Vagina (tissue), 2 donors: ENCODE results near the gene LCE2D. TPM values are rescaled to one million over a fixed set of nuclear protein-coding genes. Genes with fewer than 3 reads are reported as not detected.

Source experiments
- DNase-seq, 2 donors: peaks; one replicate each; pipeline ENCODE4 v3.0.0-alpha.2; 2017; ENCODE audit errors: extremely low spot score in 2 of 2
- H3K27ac ChIP-seq: fragments of 200-600 bp; sonication (generic); one replicate; pipeline ENCODE4 v1.5.1; 2019
- H3K27me3 ChIP-seq: fragments of 200-600 bp; sonication (generic); one replicate; pipeline ENCODE4 v1.5.1; 2019
- H3K36me3 ChIP-seq, 2 donors: fragments of 200-600 bp; sonication (generic); one replicate each; pipeline ENCODE4 v1.5.1; 2017 to 2019
- H3K4me1 ChIP-seq: fragments of 200-600 bp; sonication (generic); one replicate; pipeline ENCODE4 v1.5.1; 2019
- H3K4me3 ChIP-seq, 2 donors: fragments of 200-600 bp; sonication (generic); 1 replicate in 1 of 2; 2 replicates in 1 of 2; pipeline ENCODE4 v1.5.1; 2016 to 2019
- H3K9me3 ChIP-seq: fragments of 200-600 bp; sonication (generic); one replicate; pipeline ENCODE4 v1.5.1; 2019
- POLR2A ChIP-seq, 2 donors: fragments of 450-650 bp; IDR thresholded peaks; one replicate each; pipeline ENCODE4 v1.6.1; 2017; ENCODE audit warnings: antibody characterized with exemption in 2 of 2, mild to moderate bottlenecking in 2 of 2, moderate library complexity in 2 of 2
- POLR2AphosphoS5 ChIP-seq, 2 donors: sonication (generic); formaldehyde crosslinking; IDR thresholded peaks; one replicate each; pipeline ENCODE4 v1.9.0; 2017; ENCODE audit warnings: antibody characterized with exemption in 2 of 2, mild to moderate bottlenecking in 2 of 2, low read depth in 1 of 2; ENCODE audit not compliant: insufficient read depth in 1 of 2
- intact Hi-C: fragments of 100-400 bp; cut with DNase I; formaldehyde crosslinking; loops from one replicate; pipeline ENCODE4 v1.15.1; 2023
- total RNA-seq: library from RNA; depleted of rRNA; stranded (reverse); fragments of >200 nt; gene quantifications from one replicate; pipeline ENCODE4 v1.2.3, GENCODE V29; 2016
- TF ChIP-seq, protein P1 (sequence below), 3 experiments: fragments of 450-650 bp in 2 of 3; fragments of 200-600 bp in 1 of 3; sonication (generic) in 1 of 3; IDR thresholded peaks; one replicate each; pipeline ENCODE4 v1.5.1; 2017 to 2019; ENCODE audit warnings: antibody characterized with exemption in 3 of 3, mild to moderate bottlenecking in 2 of 3, moderate library complexity in 2 of 3

The LCE2D gene
- total RNA-seq, 1 donor from 2014 or later: not detected

DNA sequence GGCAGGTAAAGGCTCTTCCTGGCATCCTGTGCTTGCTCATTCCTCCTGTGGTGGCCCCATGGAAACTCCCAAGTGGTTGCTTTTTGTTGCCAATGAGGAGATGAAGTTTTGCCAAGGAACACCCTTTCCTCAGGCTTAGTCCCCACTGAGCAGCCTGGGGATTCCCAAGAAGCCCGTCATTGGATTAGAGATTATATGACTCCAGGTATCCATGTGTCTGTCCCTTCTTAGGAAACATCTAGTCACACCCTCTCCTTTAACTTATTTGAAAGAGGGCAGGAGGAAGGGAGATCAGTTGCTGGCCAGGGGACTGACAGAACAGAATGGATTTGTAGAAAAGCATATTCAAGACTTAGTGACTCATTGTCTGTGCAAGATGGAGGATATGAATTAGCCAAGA is 36.4 kb upstream of the LCE2D start:
- TF ChIP-seq, protein P1, sequence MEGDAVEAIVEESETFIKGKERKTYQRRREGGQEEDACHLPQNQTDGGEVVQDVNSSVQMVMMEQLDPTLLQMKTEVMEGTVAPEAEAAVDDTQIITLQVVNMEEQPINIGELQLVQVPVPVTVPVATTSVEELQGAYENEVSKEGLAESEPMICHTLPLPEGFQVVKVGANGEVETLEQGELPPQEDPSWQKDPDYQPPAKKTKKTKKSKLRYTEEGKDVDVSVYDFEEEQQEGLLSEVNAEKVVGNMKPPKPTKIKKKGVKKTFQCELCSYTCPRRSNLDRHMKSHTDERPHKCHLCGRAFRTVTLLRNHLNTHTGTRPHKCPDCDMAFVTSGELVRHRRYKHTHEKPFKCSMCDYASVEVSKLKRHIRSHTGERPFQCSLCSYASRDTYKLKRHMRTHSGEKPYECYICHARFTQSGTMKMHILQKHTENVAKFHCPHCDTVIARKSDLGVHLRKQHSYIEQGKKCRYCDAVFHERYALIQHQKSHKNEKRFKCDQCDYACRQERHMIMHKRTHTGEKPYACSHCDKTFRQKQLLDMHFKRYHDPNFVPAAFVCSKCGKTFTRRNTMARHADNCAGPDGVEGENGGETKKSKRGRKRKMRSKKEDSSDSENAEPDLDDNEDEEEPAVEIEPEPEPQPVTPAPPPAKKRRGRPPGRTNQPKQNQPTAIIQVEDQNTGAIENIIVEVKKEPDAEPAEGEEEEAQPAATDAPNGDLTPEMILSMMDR (IDR thresholded peaks at IDR 0.05): no peak
- TF ChIP-seq POLR2AphosphoS5 (IDR thresholded peaks at IDR 0.05; ENCODE audit: insufficient read depth in 1 of 2, low read depth in 1 of 2) (no peak), POLR2A (IDR thresholded peaks at IDR 0.05) (no peak)
- Histone ChIP-seq H3K9me3 (no peaks in the 10 kb centered on the region), H3K27ac (no peak overlapping the region), H3K4me3 (no peak overlapping the region), H3K36me3 (no peaks in the 10 kb centered on the region), H3K27me3 (no peaks in the 10 kb centered on the region), H3K4me1 (no peaks in the 10 kb centered on the region)
- intact Hi-C loops: no loop called here
- no peak for DNase-seq

DNA sequence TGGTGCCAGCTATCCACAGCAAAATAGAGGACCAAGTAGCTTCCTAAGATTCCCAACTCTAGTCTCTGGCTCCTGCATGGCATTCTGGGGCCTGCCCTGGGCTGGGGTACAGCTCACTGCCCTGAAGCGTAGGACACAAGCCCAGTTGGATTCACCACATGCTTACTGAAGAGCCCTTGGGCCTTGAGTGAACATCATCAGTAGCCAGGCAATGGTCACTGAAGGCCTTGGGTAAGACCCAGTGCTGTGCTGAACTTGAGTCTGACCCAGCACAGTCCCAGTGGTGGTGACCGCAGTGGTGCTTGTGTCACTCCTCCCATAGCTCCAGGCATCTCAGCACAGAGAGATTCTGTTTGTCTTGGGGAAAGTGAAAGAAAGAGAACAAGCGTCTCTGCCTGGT is 32.6 kb upstream of the LCE2D start:
- intact Hi-C loops: no loop called here
- H3K36me3 ChIP-seq: no peaks in the 10 kb centered on the region
- H3K9me3 ChIP-seq: no peaks in the 10 kb centered on the region
- H3K4me3 ChIP-seq: no peak overlapping the region
- TF ChIP-seq POLR2A (IDR thresholded peaks at IDR 0.05) (no peak), POLR2AphosphoS5 (IDR thresholded peaks at IDR 0.05; ENCODE audit: insufficient read depth in 1 of 2, low read depth in 1 of 2) (no peak)
- TF ChIP-seq, protein P1 (IDR thresholded peaks at IDR 0.05): no peak
- H3K27ac ChIP-seq: no peak overlapping the region
- DNase-seq: no peak
- no peaks in the 10 kb centered on the region for H3K27me3 ChIP-seq
- H3K4me1 ChIP-seq: no peaks in the 10 kb centered on the region

DNA sequence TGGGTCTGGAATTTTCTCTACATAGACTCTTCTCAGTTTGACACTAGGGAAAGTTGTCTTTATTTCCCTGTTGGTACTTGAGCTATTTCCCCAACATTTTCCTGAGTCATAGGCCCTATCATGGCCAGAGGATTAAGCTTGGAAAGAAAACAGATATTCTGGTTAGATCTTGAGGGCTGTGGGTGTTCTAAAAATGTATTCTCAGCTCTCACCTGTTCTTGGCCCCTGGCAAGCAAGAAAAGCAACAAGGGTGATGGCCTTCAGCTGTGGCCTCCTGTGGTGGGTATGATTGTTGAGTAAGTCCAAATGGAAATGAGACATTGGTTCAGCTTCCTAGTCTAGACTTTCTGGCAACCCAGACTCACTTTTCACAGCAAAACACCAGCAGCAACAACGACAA is 22.8 kb upstream of the LCE2D start:
- Histone ChIP-seq H3K27me3 (no peaks in the 10 kb centered on the region), H3K4me3 (no peak overlapping the region), H3K9me3 (no peaks in the 10 kb centered on the region), H3K27ac (no peak overlapping the region), H3K36me3 (no peaks in the 10 kb centered on the region), H3K4me1 (no peaks in the 10 kb centered on the region)
- intact Hi-C loops: no loop called here
- no peak for TF ChIP-seq POLR2A (IDR thresholded peaks at IDR 0.05)
- TF ChIP-seq POLR2AphosphoS5 (IDR thresholded peaks at IDR 0.05; ENCODE audit: insufficient read depth in 1 of 2, low read depth in 1 of 2): no peak
- TF ChIP-seq, protein P1 (IDR thresholded peaks at IDR 0.05): no peak
- no peak for DNase-seq

DNA sequence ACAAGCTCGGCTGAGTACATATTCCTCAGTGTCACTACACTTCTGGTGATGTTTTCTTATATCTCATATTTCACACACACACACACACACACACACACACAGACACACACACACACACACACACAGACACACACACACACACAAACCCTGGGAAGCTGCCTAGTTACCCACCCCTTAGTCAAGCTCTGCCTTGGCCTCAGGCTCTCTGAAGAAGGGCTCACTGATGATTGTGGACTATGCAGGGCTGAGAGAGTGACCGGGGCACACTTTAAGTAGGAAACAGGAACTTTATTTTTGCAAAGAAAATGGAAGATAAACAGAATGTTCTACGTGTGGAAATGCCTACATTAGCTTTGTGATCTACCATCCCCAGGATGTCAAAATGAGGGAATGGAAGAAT is 19.2 kb upstream of the LCE2D start:
- TF ChIP-seq POLR2A (IDR thresholded peaks at IDR 0.05) (no peak), POLR2AphosphoS5 (IDR thresholded peaks at IDR 0.05; ENCODE audit: insufficient read depth in 1 of 2, low read depth in 1 of 2) (no peak)
- TF ChIP-seq, protein P1 (IDR thresholded peaks at IDR 0.05): no peak
- Histone ChIP-seq H3K9me3 (no peaks in the 10 kb centered on the region), H3K4me1 (no peaks in the 10 kb centered on the region), H3K36me3 (no peaks in the 10 kb centered on the region), H3K27ac (no peak overlapping the region), H3K27me3 (no peaks in the 10 kb centered on the region), H3K4me3 (no peak overlapping the region)
- intact Hi-C loops: no loop called here
- DNase-seq: no peak

DNA sequence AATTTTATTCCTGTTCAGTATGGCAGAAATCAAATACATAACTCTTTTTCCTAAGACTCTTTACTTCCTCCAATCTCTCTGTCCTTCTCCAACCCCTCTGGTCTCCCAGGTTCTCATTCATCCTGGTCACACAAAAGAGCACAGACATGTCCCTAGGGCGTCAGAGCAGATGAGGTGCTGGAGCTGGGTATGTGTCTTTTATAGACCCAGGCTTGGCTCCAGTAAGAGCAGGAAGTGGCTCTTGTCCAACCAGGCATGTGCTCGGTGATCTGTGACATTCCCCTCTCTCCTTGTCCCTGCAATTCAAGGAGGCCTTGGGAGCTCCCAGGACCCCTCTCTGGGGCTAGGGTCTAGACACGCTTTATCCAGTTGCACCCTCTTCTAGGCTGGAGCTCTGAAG is 18.0 kb upstream of the LCE2D start:
- intact Hi-C loops: no loop called here
- no peak overlapping the region for H3K27ac ChIP-seq
- DNase-seq: no peak
- no peaks in the 10 kb centered on the region for H3K27me3 ChIP-seq
- TF ChIP-seq, protein P1 (IDR thresholded peaks at IDR 0.05): no peak
- no peak for TF ChIP-seq POLR2A (IDR thresholded peaks at IDR 0.05)
- no peak for TF ChIP-seq POLR2AphosphoS5 (IDR thresholded peaks at IDR 0.05; ENCODE audit: insufficient read depth in 1 of 2, low read depth in 1 of 2)
- no peaks in the 10 kb centered on the region for H3K4me1 ChIP-seq
- no peaks in the 10 kb centered on the region for H3K9me3 ChIP-seq
- H3K36me3 ChIP-seq: no peaks in the 10 kb centered on the region
- H3K4me3 ChIP-seq: no peak overlapping the region
